WTC11 (cell line): ENCODE results near the gene STYK1. TPM values are rescaled to one million over a fixed set of nuclear protein-coding genes. Genes with fewer than 3 reads are reported as not detected.

Experiments used
- ATAC-seq: fragments of 200-7000 bp; cut with Tn5 transposase; 2 replicates; pipeline ENCODE4 v1.10.0; 2021; ENCODE audit warnings: mild to moderate bottlenecking, moderate library complexity
- CTCF ChIA-PET: fragments of 300-600 bp; sonication (Branson Sonifier 250); formaldehyde crosslinking; loops from one replicate; lab custom pipeline; 2021; ENCODE audit warnings: antibody characterized with exemption; lab: Charles Lee
- POLR2A ChIA-PET: fragments of 350-600 bp; sonication (Branson Sonifier 250); formaldehyde crosslinking; loops from one replicate; lab custom pipeline; 2021; ENCODE audit warnings: antibody characterized with exemption; lab: Charles Lee
- DNase-seq: peaks from one replicate; pipeline ENCODE4 v3.0.0; 2021; ENCODE audit warnings: low spot score
- H3K27ac Mint-ChIP-seq: 2 replicates; pipeline ENCODE4 v1.8.0; 2021; ENCODE audit warnings: mixed read lengths
- H3K27me3 Mint-ChIP-seq: 2 replicates; pipeline ENCODE4 v1.8.0; 2021; ENCODE audit warnings: low read depth, mild to moderate bottlenecking, moderate library complexity, mixed read lengths
- H3K36me3 Mint-ChIP-seq: 2 replicates; pipeline ENCODE4 v1.8.0; 2021; ENCODE audit warnings: mixed read lengths
- H3K4me1 Mint-ChIP-seq: 2 replicates; pipeline ENCODE4 v1.8.0; 2022; ENCODE audit warnings: mixed read lengths
- H3K4me3 Mint-ChIP-seq: 2 replicates; pipeline ENCODE4 v1.8.0; 2021; ENCODE audit warnings: mild to moderate bottlenecking, moderate library complexity, mixed read lengths
- H3K9me3 Mint-ChIP-seq: 2 replicates; pipeline ENCODE4 v1.8.0; 2021; ENCODE audit warnings: mixed read lengths
- ATF1 ChIP-seq: sonication (generic); formaldehyde crosslinking; IDR thresholded peaks from 2 replicates; pipeline ENCODE4 v1.8.1; 2023; ENCODE audit warnings: mild to moderate bottlenecking, moderate library complexity, missing genetic modification reagents
- CBFB ChIP-seq: sonication (generic); formaldehyde crosslinking; IDR thresholded peaks from 2 replicates; pipeline ENCODE4 v1.8.1; 2022; ENCODE audit warnings: mild to moderate bottlenecking, low read depth, missing genetic modification reagents
- CREM ChIP-seq: sonication (generic); formaldehyde crosslinking; IDR thresholded peaks from 2 replicates; pipeline ENCODE4 v1.8.1; 2022; ENCODE audit warnings: mild to moderate bottlenecking, missing genetic modification reagents, moderate library complexity
- ELF4 ChIP-seq: sonication (generic); formaldehyde crosslinking; IDR thresholded peaks from 2 replicates; pipeline ENCODE4 v1.8.1; 2022; ENCODE audit warnings: low read depth, mild to moderate bottlenecking, moderate library complexity, missing genetic modification reagents
- FOXK1 ChIP-seq: sonication (generic); formaldehyde crosslinking; IDR thresholded peaks from 2 replicates; pipeline ENCODE4 v1.8.0; 2022; ENCODE audit warnings: mild to moderate bottlenecking, moderate library complexity, missing genetic modification reagents
- GABPB1 ChIP-seq: sonication (generic); formaldehyde crosslinking; IDR thresholded peaks from 2 replicates; pipeline ENCODE4 v1.8.1; 2023; ENCODE audit warnings: mild to moderate bottlenecking, missing genetic modification reagents
- NFE2L1 ChIP-seq: sonication (generic); formaldehyde crosslinking; IDR thresholded peaks from 2 replicates; pipeline ENCODE4 v1.8.1; 2023; ENCODE audit warnings: missing genetic modification reagents
- SOX15 ChIP-seq: fragments of 250-450 bp; sonication (Bioruptor Pico); IDR thresholded peaks from 2 replicates; pipeline ENCODE4 v1.9.0; 2021; ENCODE audit warnings: mild to moderate bottlenecking
- TCF7 ChIP-seq: sonication (generic); formaldehyde crosslinking; IDR thresholded peaks from 2 replicates; pipeline ENCODE4 v1.8.0; 2022; ENCODE audit warnings: mild to moderate bottlenecking, low read depth, missing genetic modification reagents, moderate library complexity
- TP53 ChIP-seq: sonication (generic); formaldehyde crosslinking; IDR thresholded peaks from 2 replicates; pipeline ENCODE4 v1.8.1; 2023; ENCODE audit warnings: mild to moderate bottlenecking, missing genetic modification reagents
- ZNF121 ChIP-seq: sonication (generic); formaldehyde crosslinking; IDR thresholded peaks from 2 replicates; pipeline ENCODE4 v1.8.0; 2023; ENCODE audit warnings: missing genetic modification reagents
- ZNF671 ChIP-seq: fragments of 250-450 bp; sonication (Bioruptor Pico); IDR thresholded peaks from 2 replicates; pipeline ENCODE4 v1.8.0; 2021; ENCODE audit warnings: mild to moderate bottlenecking
- total RNA-seq: library from RNA; stranded (reverse); gene quantifications from 3 replicates; pipeline ENCODE4 v1.2.3, GENCODE V29; 2021
- TF ChIP-seq, protein P1 (sequence below): sonication (generic); formaldehyde crosslinking; IDR thresholded peaks from 2 replicates; pipeline ENCODE4 v1.8.0; 2022; ENCODE audit warnings: mild to moderate bottlenecking, missing genetic modification reagents
- TF ChIP-seq, protein P2 (sequence below): sonication (generic); formaldehyde crosslinking; IDR thresholded peaks from 2 replicates; pipeline ENCODE4 v1.8.1; 2022; ENCODE audit warnings: low read depth, missing genetic modification reagents, borderline replicate concordance
- TF ChIP-seq, protein P3 (sequence below): fragments of 200-600 bp; IDR thresholded peaks from 2 replicates; pipeline ENCODE4 v1.8.0; 2022; ENCODE audit warnings: antibody characterized with exemption
- TF ChIP-seq, protein P4 (sequence below): sonication (generic); formaldehyde crosslinking; IDR thresholded peaks from 2 replicates; pipeline ENCODE4 v1.8.1; 2023; ENCODE audit warnings: mild to moderate bottlenecking, missing genetic modification reagents
- TF ChIP-seq, protein P5 (sequence below): sonication (generic); formaldehyde crosslinking; IDR thresholded peaks from 2 replicates; pipeline ENCODE4 v1.8.0; 2023; ENCODE audit warnings: missing genetic modification reagents, mild to moderate bottlenecking, borderline replicate concordance
- TF ChIP-seq, protein P6 (sequence below): sonication (generic); formaldehyde crosslinking; IDR thresholded peaks from 2 replicates; pipeline ENCODE4 v1.8.1; 2023; ENCODE audit warnings: mild to moderate bottlenecking, missing genetic modification reagents

Gene STYK1
- total RNA-seq, 1 experiment from 2014 or later, result 1.6 TPM

DNA sequence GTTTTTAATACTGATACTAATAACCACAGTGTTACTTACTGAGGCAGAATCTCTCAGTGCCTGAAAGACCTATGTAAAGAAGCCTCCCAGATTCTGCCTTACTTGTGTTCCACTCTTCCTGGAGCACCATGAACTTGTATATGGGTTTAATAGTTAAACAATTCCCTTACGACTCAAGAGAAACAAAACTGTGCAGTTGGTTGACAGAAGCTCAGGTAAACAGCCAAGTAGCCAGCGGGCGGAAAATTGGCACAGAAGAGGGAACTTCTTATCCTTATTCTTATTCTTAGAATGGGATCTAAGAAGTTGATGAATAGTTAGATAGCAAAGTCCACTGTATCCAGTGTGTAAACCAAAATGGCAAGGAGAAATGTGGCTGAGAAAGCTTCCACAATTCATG lies 37.7 kb downstream of the STYK1 start (continued):
- TF ChIP-seq, protein P1, sequence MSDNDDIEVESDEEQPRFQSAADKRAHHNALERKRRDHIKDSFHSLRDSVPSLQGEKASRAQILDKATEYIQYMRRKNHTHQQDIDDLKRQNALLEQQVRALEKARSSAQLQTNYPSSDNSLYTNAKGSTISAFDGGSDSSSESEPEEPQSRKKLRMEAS (CRISPR knock-in tag), result no peak
- TF ChIP-seq NFE2L1 (CRISPR knock-in tag), result no peak

DNA sequence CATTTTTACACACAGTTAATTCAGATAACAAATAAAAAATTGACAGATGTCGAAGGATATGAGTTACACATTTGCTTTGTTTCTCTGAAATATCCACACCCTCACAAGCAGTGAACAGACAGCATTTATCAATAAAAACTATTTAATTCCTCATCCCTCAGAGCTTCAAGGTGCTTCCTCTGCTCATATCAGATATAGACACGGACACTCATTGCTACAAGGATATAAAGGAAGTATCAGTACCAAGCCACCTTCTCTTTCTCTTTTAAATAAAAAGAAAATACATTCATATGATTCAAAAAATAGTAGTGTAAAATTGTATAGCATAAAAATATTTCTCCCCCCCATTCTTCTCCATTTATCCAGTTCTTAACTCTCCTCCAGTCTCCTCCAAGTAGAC lies 38.5 kb downstream of the STYK1 start:
- ChIA-PET POLR2A (no interaction called here), CTCF (no interaction called here)
- Mint-ChIP-seq H3K4me1 (peaks cover 11% of the 10 kb centered on the region), H3K4me3 (no peak overlapping the region), H3K36me3 (no peaks in the 10 kb centered on the region), H3K27ac (no peak overlapping the region), H3K9me3 (no peaks in the 10 kb centered on the region), H3K27me3 (no peaks in the 10 kb centered on the region)
- no peak for ATAC-seq
- TF ChIP-seq, protein P2, sequence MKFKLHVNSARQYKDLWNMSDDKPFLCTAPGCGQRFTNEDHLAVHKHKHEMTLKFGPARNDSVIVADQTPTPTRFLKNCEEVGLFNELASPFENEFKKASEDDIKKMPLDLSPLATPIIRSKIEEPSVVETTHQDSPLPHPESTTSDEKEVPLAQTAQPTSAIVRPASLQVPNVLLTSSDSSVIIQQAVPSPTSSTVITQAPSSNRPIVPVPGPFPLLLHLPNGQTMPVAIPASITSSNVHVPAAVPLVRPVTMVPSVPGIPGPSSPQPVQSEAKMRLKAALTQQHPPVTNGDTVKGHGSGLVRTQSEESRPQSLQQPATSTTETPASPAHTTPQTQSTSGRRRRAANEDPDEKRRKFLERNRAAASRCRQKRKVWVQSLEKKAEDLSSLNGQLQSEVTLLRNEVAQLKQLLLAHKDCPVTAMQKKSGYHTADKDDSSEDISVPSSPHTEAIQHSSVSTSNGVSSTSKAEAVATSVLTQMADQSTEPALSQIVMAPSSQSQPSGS (CRISPR knock-in tag), result no peak
- no peak for TF ChIP-seq GABPB1 (CRISPR knock-in tag)
- no peak for TF ChIP-seq ATF1 (CRISPR knock-in tag)
- no peak for TF ChIP-seq ELF4 (CRISPR knock-in tag)
- TF ChIP-seq, protein P3, sequence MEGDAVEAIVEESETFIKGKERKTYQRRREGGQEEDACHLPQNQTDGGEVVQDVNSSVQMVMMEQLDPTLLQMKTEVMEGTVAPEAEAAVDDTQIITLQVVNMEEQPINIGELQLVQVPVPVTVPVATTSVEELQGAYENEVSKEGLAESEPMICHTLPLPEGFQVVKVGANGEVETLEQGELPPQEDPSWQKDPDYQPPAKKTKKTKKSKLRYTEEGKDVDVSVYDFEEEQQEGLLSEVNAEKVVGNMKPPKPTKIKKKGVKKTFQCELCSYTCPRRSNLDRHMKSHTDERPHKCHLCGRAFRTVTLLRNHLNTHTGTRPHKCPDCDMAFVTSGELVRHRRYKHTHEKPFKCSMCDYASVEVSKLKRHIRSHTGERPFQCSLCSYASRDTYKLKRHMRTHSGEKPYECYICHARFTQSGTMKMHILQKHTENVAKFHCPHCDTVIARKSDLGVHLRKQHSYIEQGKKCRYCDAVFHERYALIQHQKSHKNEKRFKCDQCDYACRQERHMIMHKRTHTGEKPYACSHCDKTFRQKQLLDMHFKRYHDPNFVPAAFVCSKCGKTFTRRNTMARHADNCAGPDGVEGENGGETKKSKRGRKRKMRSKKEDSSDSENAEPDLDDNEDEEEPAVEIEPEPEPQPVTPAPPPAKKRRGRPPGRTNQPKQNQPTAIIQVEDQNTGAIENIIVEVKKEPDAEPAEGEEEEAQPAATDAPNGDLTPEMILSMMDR, result no peak
- TF ChIP-seq SOX15 (CRISPR knock-in tag), result no peak
- no peak for TF ChIP-seq TCF7
- TF ChIP-seq, protein P4, sequence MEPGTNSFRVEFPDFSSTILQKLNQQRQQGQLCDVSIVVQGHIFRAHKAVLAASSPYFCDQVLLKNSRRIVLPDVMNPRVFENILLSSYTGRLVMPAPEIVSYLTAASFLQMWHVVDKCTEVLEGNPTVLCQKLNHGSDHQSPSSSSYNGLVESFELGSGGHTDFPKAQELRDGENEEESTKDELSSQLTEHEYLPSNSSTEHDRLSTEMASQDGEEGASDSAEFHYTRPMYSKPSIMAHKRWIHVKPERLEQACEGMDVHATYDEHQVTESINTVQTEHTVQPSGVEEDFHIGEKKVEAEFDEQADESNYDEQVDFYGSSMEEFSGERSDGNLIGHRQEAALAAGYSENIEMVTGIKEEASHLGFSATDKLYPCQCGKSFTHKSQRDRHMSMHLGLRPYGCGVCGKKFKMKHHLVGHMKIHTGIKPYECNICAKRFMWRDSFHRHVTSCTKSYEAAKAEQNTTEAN (CRISPR knock-in tag), result no peak
- TF ChIP-seq ZNF671 (CRISPR knock-in tag), result no peak
- TF ChIP-seq, protein P5, sequence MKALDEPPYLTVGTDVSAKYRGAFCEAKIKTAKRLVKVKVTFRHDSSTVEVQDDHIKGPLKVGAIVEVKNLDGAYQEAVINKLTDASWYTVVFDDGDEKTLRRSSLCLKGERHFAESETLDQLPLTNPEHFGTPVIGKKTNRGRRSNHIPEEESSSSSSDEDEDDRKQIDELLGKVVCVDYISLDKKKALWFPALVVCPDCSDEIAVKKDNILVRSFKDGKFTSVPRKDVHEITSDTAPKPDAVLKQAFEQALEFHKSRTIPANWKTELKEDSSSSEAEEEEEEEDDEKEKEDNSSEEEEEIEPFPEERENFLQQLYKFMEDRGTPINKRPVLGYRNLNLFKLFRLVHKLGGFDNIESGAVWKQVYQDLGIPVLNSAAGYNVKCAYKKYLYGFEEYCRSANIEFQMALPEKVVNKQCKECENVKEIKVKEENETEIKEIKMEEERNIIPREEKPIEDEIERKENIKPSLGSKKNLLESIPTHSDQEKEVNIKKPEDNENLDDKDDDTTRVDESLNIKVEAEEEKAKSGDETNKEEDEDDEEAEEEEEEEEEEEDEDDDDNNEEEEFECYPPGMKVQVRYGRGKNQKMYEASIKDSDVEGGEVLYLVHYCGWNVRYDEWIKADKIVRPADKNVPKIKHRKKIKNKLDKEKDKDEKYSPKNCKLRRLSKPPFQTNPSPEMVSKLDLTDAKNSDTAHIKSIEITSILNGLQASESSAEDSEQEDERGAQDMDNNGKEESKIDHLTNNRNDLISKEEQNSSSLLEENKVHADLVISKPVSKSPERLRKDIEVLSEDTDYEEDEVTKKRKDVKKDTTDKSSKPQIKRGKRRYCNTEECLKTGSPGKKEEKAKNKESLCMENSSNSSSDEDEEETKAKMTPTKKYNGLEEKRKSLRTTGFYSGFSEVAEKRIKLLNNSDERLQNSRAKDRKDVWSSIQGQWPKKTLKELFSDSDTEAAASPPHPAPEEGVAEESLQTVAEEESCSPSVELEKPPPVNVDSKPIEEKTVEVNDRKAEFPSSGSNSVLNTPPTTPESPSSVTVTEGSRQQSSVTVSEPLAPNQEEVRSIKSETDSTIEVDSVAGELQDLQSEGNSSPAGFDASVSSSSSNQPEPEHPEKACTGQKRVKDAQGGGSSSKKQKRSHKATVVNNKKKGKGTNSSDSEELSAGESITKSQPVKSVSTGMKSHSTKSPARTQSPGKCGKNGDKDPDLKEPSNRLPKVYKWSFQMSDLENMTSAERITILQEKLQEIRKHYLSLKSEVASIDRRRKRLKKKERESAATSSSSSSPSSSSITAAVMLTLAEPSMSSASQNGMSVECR (CRISPR knock-in tag), result no peak
- no peak for TF ChIP-seq CBFB (CRISPR knock-in tag)
- TF ChIP-seq, protein P1 (CRISPR knock-in tag), result no peak
- no peak for TF ChIP-seq TP53 (CRISPR knock-in tag)
- TF ChIP-seq ZNF121 (CRISPR knock-in tag), result no peak
- no peak for TF ChIP-seq CREM (CRISPR knock-in tag)
- TF ChIP-seq FOXK1 (CRISPR knock-in tag), result no peak
- TF ChIP-seq, protein P6, sequence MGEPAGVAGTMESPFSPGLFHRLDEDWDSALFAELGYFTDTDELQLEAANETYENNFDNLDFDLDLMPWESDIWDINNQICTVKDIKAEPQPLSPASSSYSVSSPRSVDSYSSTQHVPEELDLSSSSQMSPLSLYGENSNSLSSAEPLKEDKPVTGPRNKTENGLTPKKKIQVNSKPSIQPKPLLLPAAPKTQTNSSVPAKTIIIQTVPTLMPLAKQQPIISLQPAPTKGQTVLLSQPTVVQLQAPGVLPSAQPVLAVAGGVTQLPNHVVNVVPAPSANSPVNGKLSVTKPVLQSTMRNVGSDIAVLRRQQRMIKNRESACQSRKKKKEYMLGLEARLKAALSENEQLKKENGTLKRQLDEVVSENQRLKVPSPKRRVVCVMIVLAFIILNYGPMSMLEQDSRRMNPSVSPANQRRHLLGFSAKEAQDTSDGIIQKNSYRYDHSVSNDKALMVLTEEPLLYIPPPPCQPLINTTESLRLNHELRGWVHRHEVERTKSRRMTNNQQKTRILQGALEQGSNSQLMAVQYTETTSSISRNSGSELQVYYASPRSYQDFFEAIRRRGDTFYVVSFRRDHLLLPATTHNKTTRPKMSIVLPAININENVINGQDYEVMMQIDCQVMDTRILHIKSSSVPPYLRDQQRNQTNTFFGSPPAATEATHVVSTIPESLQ (CRISPR knock-in tag), result no peak
- DNase-seq, result no peak
